Tibial nerve (tissue), 4 donors: ENCODE measurements around the gene ATPAF1. TPM values are rescaled to one million over a fixed set of nuclear protein-coding genes. Genes with fewer than 3 reads are reported as not detected.

ENCODE experiments used
- DNase-seq, 2 donors: peaks; one replicate each; pipeline ENCODE4 v3.0.0-alpha.2; 2019; ENCODE audit warnings: low spot score in 2 of 2
- H3K27ac ChIP-seq, 4 donors: fragments of 200-600 bp; sonication (generic) in 3 of 4; one replicate each; pipeline ENCODE4 v1.5.1; 2017 to 2019; ENCODE audit warnings: mild to moderate bottlenecking in 1 of 4
- H3K27me3 ChIP-seq, 2 donors: fragments of 200-600 bp; sonication (generic) in 1 of 2; one replicate each; pipeline versions ENCODE4 v1.5.1 to v1.6.0; 2017 to 2019
- H3K36me3 ChIP-seq, 3 donors: fragments of 200-600 bp; sonication (generic); one replicate each; pipeline ENCODE4 v1.5.1; 2018 to 2019
- H3K4me1 ChIP-seq, 4 donors: fragments of 200-600 bp; sonication (generic) in 3 of 4; one replicate each; pipeline ENCODE4 v1.5.1; 2017 to 2019
- H3K4me3 ChIP-seq, 4 donors: fragments of 200-600 bp; sonication (generic) in 3 of 4; one replicate each; pipeline ENCODE4 v1.5.1; 2017 to 2019; ENCODE audit warnings: mild to moderate bottlenecking in 1 of 4, moderate library complexity in 1 of 4
- H3K9me3 ChIP-seq, 4 donors: fragments of 200-600 bp; sonication (generic) in 3 of 4; one replicate each; pipeline ENCODE4 v1.5.1; 2017 to 2019
- EP300 ChIP-seq, 2 donors: sonication (generic); formaldehyde crosslinking; IDR thresholded peaks; one replicate each; pipeline ENCODE4 v1.6.1; 2017; ENCODE audit warnings: antibody characterized with exemption in 2 of 2, mild to moderate bottlenecking in 1 of 2
- POLR2A ChIP-seq, 2 donors: fragments of 450-650 bp; IDR thresholded peaks; one replicate each; pipeline ENCODE4 v1.6.1; 2017; ENCODE audit warnings: antibody characterized with exemption in 2 of 2, mild to moderate bottlenecking in 2 of 2, moderate library complexity in 2 of 2
- WGBS, 2 donors: methylation state at CpG; one replicate each; pipeline ENCODE4 v1.1.5; 2018; 5-methylcytosine and 5-hydroxymethylcytosine counted together
- total RNA-seq, 4 donors: library from RNA; depleted of rRNA; stranded (reverse); fragments of >200 nt; gene quantifications; one replicate each; pipeline ENCODE4 v1.1.0, GENCODE V29; 2016
- TF ChIP-seq, protein P1 (sequence below), 5 experiments: fragments of 200-600 bp in 3 of 5; fragments of 450-650 bp in 2 of 5; sonication (generic) in 3 of 5; IDR thresholded peaks; one replicate each; pipeline ENCODE4 v1.5.1; 2016 to 2019; ENCODE audit warnings: antibody characterized with exemption in 5 of 5, mild to moderate bottlenecking in 3 of 5, moderate library complexity in 2 of 5

Gene ATPAF1
- total RNA-seq, 4 donors from 2014 or later, result 26.3 to 38.5 (median 30.2) TPM

DNA sequence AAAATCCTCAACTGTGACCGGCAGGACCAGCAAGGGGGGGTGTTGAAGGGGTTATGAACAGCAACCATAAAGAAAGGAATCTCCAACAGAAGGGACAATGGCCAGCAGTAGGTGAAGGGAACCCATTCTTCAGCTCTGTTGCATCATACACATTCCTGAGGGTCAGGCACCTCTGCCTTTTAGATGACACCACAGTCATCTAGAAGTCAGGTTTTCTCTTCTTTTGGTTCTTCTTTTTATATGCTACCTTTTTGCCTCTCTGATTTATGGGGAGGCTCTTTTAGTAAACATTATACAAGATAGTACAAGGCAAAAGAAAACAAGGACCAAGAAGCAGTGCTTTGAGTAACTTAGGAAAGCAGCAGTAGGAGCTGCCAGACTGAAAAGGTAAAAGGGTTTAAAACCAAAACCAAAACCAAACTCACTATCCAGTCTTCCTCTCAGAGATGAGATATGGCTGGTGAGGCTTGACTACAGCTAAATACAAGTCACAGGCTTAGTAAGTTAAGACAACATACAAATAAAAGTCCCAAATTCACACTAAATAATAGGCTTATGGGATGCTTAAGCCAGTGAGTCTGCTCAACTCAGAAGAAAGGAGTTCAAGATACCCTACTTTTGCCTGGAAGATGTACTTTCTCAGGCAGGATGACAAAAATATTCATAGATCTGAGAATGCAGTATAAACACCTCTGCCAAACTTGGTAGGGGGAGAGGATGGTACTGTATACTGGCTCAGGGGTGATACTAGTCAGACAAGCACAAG lies 7.6 kb upstream of the ATPAF1 start:
- no peaks in the 10 kb centered on the region for H3K27me3 ChIP-seq
- DNase-seq, result no peak
- TF ChIP-seq, protein P1, sequence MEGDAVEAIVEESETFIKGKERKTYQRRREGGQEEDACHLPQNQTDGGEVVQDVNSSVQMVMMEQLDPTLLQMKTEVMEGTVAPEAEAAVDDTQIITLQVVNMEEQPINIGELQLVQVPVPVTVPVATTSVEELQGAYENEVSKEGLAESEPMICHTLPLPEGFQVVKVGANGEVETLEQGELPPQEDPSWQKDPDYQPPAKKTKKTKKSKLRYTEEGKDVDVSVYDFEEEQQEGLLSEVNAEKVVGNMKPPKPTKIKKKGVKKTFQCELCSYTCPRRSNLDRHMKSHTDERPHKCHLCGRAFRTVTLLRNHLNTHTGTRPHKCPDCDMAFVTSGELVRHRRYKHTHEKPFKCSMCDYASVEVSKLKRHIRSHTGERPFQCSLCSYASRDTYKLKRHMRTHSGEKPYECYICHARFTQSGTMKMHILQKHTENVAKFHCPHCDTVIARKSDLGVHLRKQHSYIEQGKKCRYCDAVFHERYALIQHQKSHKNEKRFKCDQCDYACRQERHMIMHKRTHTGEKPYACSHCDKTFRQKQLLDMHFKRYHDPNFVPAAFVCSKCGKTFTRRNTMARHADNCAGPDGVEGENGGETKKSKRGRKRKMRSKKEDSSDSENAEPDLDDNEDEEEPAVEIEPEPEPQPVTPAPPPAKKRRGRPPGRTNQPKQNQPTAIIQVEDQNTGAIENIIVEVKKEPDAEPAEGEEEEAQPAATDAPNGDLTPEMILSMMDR (IDR thresholded peaks at IDR 0.05), result no peak
- TF ChIP-seq EP300 (IDR thresholded peaks at IDR 0.05), result no peak
- no peak for TF ChIP-seq POLR2A (IDR thresholded peaks at IDR 0.05)
- H3K9me3 ChIP-seq, result no peaks in the 10 kb centered on the region
- H3K4me1 ChIP-seq, result no peaks in the 10 kb centered on the region
- no peak overlapping the region for H3K4me3 ChIP-seq
- H3K36me3 ChIP-seq, result peaks cover 0 to 69% (median 12%) of the 10 kb centered on the region in 3 donors
- H3K27ac ChIP-seq, result no peak overlapping the region
- 39 to 75% methylated on average over 1 of the region's 1 CpG for WGBS, 2 donors

DNA sequence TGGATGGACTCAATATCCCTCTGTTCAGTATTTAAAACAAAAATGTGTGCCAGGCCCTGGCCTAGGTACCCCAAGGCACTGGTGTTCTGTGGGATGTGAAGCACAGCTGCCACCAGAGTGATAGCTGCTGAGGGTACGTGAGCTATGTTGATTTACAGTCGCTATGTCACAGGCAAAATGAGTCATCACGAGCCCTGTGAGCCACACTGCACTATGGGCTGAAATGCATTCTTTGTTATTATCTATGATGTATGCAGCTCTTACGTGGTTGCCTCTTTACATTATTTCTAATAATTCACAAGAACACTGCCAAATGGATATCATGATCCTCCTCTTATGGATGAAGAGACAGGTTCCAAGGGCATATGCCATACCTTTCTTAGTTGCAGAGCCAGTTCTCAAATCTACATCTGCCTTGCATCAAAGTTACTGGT lies 5.6 kb upstream of the ATPAF1 start:
- Histone ChIP-seq H3K27ac (no peak overlapping the region), H3K4me3 (no peak overlapping the region), H3K4me1 (peaks cover 0 to 4% (median 0%) of the 10 kb centered on the region in 4 donors), H3K36me3 (peaks cover 0 to 50% (median 0%) of the 10 kb centered on the region in 3 donors), H3K9me3 (no peaks in the 10 kb centered on the region), H3K27me3 (no peaks in the 10 kb centered on the region)
- no peak for DNase-seq
- TF ChIP-seq, protein P1 (IDR thresholded peaks at IDR 0.05), result no peak
- TF ChIP-seq POLR2A (IDR thresholded peaks at IDR 0.05) (no peak), EP300 (IDR thresholded peaks at IDR 0.05) (no peak)
- WGBS, 2 donors, result 46 to 50% methylated on average over 4 of the region's 4 CpGs

DNA sequence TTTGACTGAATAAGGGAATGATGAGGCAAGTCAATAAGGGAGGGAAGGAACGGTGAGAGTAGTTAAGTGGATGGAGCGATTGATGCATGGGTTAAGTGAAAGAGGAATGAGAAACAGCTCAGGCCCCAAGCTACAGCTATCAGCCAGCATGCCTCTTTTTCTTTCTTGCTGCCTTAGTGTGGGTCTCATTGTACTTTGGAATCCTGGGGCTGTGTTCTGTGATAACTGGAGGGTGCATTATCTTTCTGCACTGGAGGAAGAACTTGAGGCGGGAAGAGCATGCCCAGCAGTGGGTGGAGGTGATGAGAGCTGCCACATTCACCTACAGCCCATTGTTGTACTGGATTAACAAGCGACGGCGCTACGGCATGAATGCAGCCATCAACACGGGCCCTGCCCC lies 4.5 kb upstream of the ATPAF1 start:
- TF ChIP-seq, protein P1 (IDR thresholded peaks at IDR 0.05), result no peak
- TF ChIP-seq POLR2A (IDR thresholded peaks at IDR 0.05) (no peak), EP300 (IDR thresholded peaks at IDR 0.05) (no peak)
- WGBS, 2 donors, result 59 to 67% methylated on average over 8 of the region's 8 CpGs
- no peak overlapping the region for H3K4me3 ChIP-seq
- peaks cover 0 to 41% (median 0%) of the 10 kb centered on the region in 3 donors for H3K36me3 ChIP-seq
- no peak overlapping the region for H3K27ac ChIP-seq
- no peaks in the 10 kb centered on the region for H3K9me3 ChIP-seq
- no peak for DNase-seq
- H3K4me1 ChIP-seq, result peaks cover 0 to 6% (median under 1%) of the 10 kb centered on the region in 4 donors
- H3K27me3 ChIP-seq, result no peaks in the 10 kb centered on the region

DNA sequence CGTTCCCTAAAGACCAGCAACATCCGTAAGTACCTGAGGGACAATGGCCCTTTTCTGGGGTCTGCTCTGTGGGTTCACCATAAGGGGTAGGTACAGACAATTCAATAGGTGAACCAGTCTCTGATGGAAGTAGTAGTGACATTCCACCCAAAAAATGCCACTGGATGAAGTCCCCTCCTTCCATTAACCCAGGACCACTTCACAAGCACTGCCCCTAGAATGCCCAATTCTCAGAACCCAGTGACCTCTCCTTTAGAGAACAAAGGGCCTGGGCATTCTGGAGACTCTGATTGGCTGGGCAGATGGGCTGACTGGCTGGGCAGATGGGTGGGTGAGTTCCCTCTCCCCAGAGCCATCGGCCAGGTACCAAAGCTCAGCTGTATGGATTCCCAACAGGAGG lies 3.4 kb upstream of the ATPAF1 start, which contains the start of gene TEX38:
Gene TEX38, plus strand, starts transcription at position 301 of the 400 bp plus-strand sequence. Its CDS starts 81 bp downstream, at position 382.
- TF ChIP-seq, protein P1 (IDR thresholded peaks at IDR 0.05), result no peak
- TF ChIP-seq POLR2A (IDR thresholded peaks at IDR 0.05) (no peak), EP300 (IDR thresholded peaks at IDR 0.05) (no peak)
- Histone ChIP-seq H3K27me3 (no peaks in the 10 kb centered on the region), H3K4me3 (no peak within 1 kb of the TSS), H3K36me3 (peaks cover 0 to 30% (median 0%) of the 10 kb centered on the region in 3 donors), H3K27ac (no peak within 1 kb of the TSS), H3K9me3 (no peaks in the 10 kb centered on the region), H3K4me1 (peaks cover 0 to 15% (median 12%) of the 10 kb centered on the region in 4 donors)
- no peak for DNase-seq
- 92% methylated on average over 2 to 3 of the region's 3 CpGs for WGBS, 2 donors

DNA sequence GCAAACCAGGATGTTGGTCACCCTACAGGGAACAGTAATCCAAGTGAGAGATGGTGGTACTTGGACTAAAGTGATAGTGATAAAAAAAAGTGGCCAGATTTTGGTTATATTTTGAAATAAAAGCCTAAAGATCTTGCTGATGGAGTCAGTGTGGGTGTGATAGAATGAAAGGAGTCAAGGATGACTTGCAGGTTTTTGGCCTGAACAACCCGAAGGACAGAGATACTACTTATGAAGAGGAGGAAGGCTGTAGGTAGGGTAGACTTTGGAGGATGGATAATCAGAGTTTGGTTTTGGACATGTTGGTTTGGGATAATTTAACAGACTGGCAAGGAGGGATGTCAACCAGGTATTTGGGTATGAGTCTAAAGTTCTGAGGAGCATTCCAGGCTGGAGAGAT lies 2.0 kb upstream of the ATPAF1 start:
- Histone ChIP-seq H3K9me3 (no peaks in the 10 kb centered on the region), H3K27ac (no peak overlapping the region), H3K4me1 (peaks cover 0 to 29% (median 15%) of the 10 kb centered on the region in 4 donors), H3K4me3 (no peak overlapping the region), H3K27me3 (no peaks in the 10 kb centered on the region), H3K36me3 (peaks cover 0 to 19% (median 0%) of the 10 kb centered on the region in 3 donors)
- WGBS, 2 donors, result 90 to 91% methylated on average over 1 of the region's 1 CpG
- TF ChIP-seq EP300 (IDR thresholded peaks at IDR 0.05), result no peak
- TF ChIP-seq, protein P1 (IDR thresholded peaks at IDR 0.05), result no peak
- no peak for TF ChIP-seq POLR2A (IDR thresholded peaks at IDR 0.05)
- no peak for DNase-seq
